RCC 7860 (cell line): Measurements from ENCODE around the gene GALNT14.

Experiments
- DNase-seq: peaks from one replicate; pipeline ENCODE4 v3.0.0-alpha.2; 2015; ENCODE audit warnings: low spot score
- FAIRE-seq: peaks from 2 replicates; lab custom pipeline; 2012; peaks lifted over from hg19 to GRCh38; lab: Jason Lieb, UNC

The GALNT14 gene

DNA sequence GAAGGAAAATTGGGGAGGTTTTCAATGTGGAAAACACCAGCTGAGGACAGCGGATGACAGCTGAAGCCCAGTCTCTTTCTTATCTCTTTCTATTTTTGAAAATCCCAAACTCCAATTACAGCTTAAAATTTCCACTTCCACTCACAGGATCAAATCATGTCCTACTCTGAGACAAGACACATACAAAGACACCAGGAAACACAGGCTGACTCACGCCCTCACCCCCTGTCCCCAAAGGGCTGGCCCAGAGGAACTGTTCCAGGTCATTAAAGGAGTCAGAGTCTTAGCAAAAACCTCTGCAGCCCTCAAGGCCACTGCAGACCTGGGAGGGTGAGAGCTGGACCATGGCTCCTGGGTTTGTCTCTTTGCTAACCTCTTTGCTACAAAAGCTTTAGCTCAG, 187.9 kb downstream of the GALNT14 start:
- DNase-seq (no peak), FAIRE-seq (no peak)

DNA sequence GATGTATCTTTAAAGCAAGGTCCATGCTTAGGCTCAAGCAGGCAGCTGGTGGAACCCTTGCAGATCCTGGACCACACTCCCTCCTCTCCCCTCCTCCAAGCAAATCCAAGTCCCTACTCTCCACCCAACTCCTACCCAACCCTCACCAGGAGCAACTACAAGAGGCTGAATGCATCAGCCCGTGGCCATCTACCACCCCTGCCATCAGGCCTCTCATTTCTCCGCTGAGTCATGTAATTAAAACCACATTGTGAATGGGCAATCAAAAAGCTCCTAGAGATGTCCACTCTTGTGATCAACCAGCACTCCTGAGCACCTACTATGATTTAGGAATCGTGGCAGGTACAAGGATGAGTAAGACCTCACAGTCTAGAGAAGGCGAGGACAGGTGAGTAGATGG, 188.8 kb downstream of the GALNT14 start:
- DNase-seq (no peak), FAIRE-seq (no peak)

- FAIRE-seq, result no peak
Measured at GRCh38 chr2:30948857-30949256, 189.4 kb downstream of the GALNT14 start.

DNA sequence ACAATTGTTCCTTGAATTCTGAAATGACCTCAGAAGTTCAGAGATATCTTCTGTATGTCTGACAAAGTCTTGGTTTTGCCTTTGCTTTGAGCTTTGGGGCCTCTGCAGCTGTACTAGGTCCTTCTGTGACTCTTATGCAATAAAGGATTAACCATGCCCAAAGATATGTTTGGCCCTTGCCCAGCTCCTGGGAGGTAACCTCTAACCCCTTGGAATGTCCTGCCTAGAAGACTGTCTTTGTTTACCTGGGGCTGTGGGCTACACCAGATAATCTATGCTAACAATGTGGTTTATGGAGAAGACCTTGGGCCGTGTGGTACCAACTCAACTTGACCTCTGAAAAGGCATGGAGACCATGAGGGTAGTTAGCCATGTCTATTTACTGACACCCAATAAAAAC, 190.1 kb downstream of the GALNT14 start:
- DNase-seq, result no peak
- no peak for FAIRE-seq

More at GRCh38 chr2:30948857-30949256, 189.4 kb downstream of the GALNT14 start:
- DNase-seq, result no peak

DNA sequence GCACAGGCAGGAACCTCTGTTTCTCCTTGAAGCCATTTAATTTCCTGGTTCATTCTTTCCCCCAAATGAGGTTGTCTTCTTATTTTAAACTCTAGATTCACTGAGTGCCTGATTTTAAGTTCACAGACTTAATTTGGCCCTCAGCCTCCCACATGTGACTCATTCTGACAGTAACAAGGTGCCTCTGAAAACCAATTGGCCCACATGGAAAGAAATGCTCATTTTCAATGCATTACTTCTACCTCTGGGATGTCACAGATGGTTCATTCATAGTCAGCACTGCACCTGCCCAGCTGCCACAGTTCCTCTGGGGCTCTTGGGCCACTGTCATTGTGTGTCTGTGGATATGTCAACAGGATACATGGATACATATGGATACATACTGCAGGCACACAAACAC, 190.6 kb downstream of the GALNT14 start:
- FAIRE-seq (no peak), DNase-seq (no peak)

GRCh38 chr2:30942419-30942818, 195.8 kb downstream of the GALNT14 start:
- DNase-seq, result no peak
- FAIRE-seq, result no peak

- DNase-seq, result no peak
- no peak for FAIRE-seq
Measured at GRCh38 chr2:30940839-30941238, 197.4 kb downstream of the GALNT14 start.

DNA sequence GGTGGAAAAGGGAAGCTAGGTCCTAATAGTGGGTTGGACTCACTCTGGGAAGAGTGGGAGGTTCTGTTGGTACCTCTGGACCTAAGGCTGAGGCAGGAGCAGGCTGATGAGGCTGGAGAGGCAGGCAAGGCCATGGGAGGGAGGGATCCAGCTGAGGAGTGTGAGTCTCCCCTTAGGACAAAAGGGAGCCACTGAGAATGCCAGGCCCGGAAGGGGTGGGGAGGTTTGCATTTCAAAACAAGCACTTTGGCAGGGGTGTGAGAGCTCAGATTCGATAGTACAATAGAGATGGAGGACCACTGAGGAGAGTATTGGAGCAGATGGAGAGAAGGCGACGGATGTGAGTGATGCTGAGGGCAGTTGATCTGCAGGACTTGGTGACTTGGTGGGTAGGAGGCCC, 198.9 kb downstream of the GALNT14 start:
- DNase-seq, result no peak
- no peak for FAIRE-seq

- no peak for FAIRE-seq
- no peak for DNase-seq
Measured at GRCh38 chr2:30938196-30938595, 200.0 kb downstream of the GALNT14 start.

DNA sequence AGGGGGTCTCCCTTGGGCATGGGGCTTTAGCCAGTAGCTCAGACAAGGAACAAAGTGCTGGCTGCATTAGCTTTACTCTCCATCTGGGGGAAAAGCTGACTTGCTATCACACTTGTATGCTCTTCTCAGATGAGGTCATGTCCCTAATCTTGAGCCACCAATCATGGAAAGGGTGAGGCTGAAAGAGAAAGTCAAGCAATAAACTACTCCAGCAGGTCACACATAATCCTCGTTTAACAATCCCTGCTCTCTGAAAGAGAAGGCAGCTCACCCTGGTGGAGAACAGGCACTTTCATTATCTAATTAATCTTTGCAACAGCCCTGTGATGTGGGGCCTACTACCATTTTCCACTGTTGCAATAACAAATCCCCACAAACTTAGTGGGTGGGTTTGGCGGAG, 201.3 kb downstream of the GALNT14 start:
- DNase-seq, result no peak

DNA sequence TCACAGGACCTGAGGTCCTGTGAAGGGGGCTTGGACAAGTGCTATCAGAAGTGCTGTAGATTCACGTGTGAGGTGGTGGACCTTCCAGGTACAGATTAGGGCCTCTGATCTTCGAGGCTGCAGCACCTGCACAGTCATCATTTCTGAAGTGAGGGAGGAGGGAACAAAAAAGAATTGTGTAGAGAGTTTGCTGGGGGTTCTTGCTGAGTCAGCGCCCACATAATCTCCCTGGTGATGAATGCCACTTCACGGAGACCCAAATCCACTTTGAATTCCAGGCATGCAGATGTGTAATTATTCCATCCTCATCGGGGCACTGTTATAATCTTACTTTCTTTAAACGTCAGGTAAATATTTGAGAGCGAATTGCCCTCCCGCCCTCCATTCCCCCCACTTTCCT, 202.4 kb downstream of the GALNT14 start:
- DNase-seq, result no peak
- FAIRE-seq, result no peak

More for the DNA sequence above, 201.3 kb downstream of the GALNT14 start:
- FAIRE-seq, result no peak

DNA sequence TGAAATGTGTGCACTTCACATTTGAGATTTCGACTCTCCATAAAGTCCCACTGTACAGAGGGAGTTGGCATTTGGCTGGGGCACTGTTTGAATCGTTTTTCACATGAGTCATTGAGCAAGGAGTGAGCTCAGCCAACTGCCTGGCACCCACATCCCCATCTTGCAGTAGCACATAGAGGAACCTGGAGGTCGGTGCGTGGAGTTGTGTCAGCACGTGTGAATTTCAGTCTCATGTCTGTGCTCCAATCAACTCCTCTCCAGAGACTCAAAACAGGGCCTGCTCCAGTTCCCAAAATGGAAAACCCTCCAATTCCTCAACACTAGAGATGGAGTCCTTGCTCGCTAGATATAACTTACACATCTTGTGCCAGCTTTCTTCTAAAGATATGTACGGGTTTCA, 204.2 kb downstream of the GALNT14 start:
- DNase-seq, result no peak
- no peak for FAIRE-seq

- no peak for FAIRE-seq
- DNase-seq, result no peak
Measured at GRCh38 chr2:30933496-30933895, 204.7 kb downstream of the GALNT14 start.

GRCh38 chr2:30932870-30933269, 205.4 kb downstream of the GALNT14 start:
- FAIRE-seq, result no peak

GRCh38 chr2:30931841-30932407, 206.3 kb downstream of the GALNT14 start:
- DNase-seq, result no peak
- FAIRE-seq, result no peak

More at GRCh38 chr2:30932870-30933269, 205.4 kb downstream of the GALNT14 start:
- DNase-seq, result no peak

- FAIRE-seq, result no peak
- no peak for DNase-seq
Measured at GRCh38 chr2:30930716-30931115, 207.5 kb downstream of the GALNT14 start.

DNA sequence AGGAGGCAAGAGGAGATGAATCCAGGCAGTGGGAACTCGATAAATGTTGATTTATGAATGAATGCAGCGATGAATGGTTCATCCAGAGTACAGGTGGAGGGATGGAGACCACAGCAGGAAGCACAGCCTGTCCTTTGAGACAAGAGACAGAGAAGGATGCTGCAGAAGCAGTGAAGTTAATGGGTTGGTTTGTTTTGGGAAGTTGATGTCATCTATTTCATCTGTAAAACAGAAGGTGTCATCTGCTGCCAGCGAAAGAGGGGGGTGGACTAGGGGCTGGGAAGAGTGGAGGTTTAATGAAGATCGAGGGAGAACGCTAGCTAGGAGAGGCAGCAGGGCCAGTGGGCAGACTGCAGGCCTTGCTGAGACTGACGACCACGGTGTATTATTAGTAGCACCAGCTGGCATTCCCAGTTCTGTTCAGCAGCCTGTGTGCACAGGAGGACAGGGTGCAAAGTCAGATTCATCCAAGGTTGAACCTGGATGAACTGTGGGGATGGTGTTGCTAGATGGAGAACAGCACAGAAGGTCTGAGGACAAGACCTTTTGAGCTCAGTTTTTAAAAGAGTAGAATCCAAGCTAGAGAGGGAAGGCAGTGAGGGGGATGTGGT, 210.7 kb downstream of the GALNT14 start:
- DNase-seq (no peak), FAIRE-seq (no peak)

GRCh38 chr2:30926606-30927005, 211.6 kb downstream of the GALNT14 start:
- no peak for DNase-seq
- FAIRE-seq, result no peak

DNA sequence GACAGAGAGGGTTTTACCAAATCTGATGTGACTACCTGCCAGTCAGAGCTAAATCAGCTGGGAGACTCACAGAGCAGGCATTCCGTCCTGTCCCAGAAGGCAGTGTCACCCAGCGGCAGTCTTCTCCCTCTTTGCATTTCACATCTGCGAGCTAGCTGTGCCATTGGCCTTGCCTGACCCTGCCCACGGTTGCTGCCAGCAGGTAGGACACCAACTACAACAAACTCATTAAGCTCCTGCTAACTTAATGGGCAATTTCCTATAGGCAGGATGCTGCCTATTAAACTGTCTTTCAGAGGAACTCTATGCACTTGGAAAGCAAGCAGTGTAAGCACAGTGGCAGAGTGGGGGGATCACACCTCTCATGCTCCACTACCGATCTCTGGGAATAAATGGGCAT, 214.6 kb downstream of the GALNT14 start:
- FAIRE-seq (no peak), DNase-seq (no peak)

- FAIRE-seq (no peak), DNase-seq (no peak)
Measured at GRCh38 chr2:30920511-30920910, 217.7 kb downstream of the GALNT14 start.

- DNase-seq (no peak), FAIRE-seq (no peak)
Measured at GRCh38 chr2:30915486-30915885, 222.8 kb downstream of the GALNT14 start.

GRCh38 chr2:30914456-30914855, 223.8 kb downstream of the GALNT14 start:
- DNase-seq (no peak), FAIRE-seq (no peak)

- DNase-seq (no peak), FAIRE-seq (no peak)
Measured at GRCh38 chr2:30912056-30912455, 226.2 kb downstream of the GALNT14 start.
